Measurements from ENCODE around the gene FLYWCH2.

- TF ChIP-seq, protein P1, sequence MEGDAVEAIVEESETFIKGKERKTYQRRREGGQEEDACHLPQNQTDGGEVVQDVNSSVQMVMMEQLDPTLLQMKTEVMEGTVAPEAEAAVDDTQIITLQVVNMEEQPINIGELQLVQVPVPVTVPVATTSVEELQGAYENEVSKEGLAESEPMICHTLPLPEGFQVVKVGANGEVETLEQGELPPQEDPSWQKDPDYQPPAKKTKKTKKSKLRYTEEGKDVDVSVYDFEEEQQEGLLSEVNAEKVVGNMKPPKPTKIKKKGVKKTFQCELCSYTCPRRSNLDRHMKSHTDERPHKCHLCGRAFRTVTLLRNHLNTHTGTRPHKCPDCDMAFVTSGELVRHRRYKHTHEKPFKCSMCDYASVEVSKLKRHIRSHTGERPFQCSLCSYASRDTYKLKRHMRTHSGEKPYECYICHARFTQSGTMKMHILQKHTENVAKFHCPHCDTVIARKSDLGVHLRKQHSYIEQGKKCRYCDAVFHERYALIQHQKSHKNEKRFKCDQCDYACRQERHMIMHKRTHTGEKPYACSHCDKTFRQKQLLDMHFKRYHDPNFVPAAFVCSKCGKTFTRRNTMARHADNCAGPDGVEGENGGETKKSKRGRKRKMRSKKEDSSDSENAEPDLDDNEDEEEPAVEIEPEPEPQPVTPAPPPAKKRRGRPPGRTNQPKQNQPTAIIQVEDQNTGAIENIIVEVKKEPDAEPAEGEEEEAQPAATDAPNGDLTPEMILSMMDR (IDR thresholded peaks at IDR 0.05; ENCODE audit: borderline replicate concordance, extremely low read depth, low read length, poor library complexity, severe bottlenecking) = no peak
- TF ChIP-seq EZH2 (IDR thresholded peaks at IDR 0.05; ENCODE audit: borderline replicate concordance, low read depth, low read length, severe bottlenecking) = no peak
Measured at GRCh38 chr16:2848933-2849725, 33.9 kb upstream of the FLYWCH2 start.

Measured in DND-41 (cell line).